ENCODE data around the gene APBA1. TPM values are rescaled to one million over a fixed set of nuclear protein-coding genes. Genes with fewer than 3 reads are reported as not detected.

APBA1 gene
- total RNA-seq, 2 donors from 2014 or later: 6.8 to 9.5 TPM

GRCh38 chr9:69658987-69659675, 13.0 kb downstream of the APBA1 start:
- H3K4me3 ChIP-seq: no peak overlapping the region
- no peaks in the 10 kb centered on the region for H3K27me3 ChIP-seq (replicated peaks; ENCODE audit: insufficient read depth)
- no peak for DNase-seq (ENCODE audit: low spot score)
- no peak for ATAC-seq (ENCODE audit: insufficient number of reproducible peaks, low FRiP score, low read depth)
- no peaks in the 10 kb centered on the region for H3K4me1 ChIP-seq (ENCODE audit: control insufficient read depth in 1 of 2, low read depth in 2 of 2)
- no peak overlapping the region for H3K27ac ChIP-seq
- no peaks in the 10 kb centered on the region for H3K9me3 ChIP-seq
- H3K36me3 ChIP-seq: no peaks in the 10 kb centered on the region
- no peak for TF ChIP-seq CTCF (IDR thresholded peaks at IDR 0.05)

GRCh38 chr9:69657269-69657668, 14.9 kb downstream of the APBA1 start:
- no peak for ATAC-seq (ENCODE audit: insufficient number of reproducible peaks, low FRiP score, low read depth)
- Histone ChIP-seq H3K36me3 (no peaks in the 10 kb centered on the region), H3K27ac (no peak overlapping the region)

GRCh38 chr9:69655065-69655464, 17.1 kb downstream of the APBA1 start:
- DNase-seq (ENCODE audit: low spot score) (no peak), ATAC-seq (ENCODE audit: insufficient number of reproducible peaks, low FRiP score, low read depth) (no peak)
- no peak overlapping the region for H3K4me3 ChIP-seq
- H3K4me1 ChIP-seq (ENCODE audit: control insufficient read depth in 1 of 2, low read depth in 2 of 2): no peaks in the 10 kb centered on the region
- no peaks in the 10 kb centered on the region for H3K36me3 ChIP-seq
- no peaks in the 10 kb centered on the region for H3K27me3 ChIP-seq (replicated peaks; ENCODE audit: insufficient read depth)
- no peak for TF ChIP-seq CTCF (IDR thresholded peaks at IDR 0.05)
- no peak overlapping the region for H3K27ac ChIP-seq
- H3K9me3 ChIP-seq: no peaks in the 10 kb centered on the region

More at GRCh38 chr9:69657269-69657668, 14.9 kb downstream of the APBA1 start:
- no peak for TF ChIP-seq CTCF (IDR thresholded peaks at IDR 0.05)
- H3K4me3 ChIP-seq: no peak overlapping the region
- H3K4me1 ChIP-seq (ENCODE audit: control insufficient read depth in 1 of 2, low read depth in 2 of 2): no peaks in the 10 kb centered on the region
- no peak for DNase-seq (ENCODE audit: low spot score)
- H3K9me3 ChIP-seq: no peaks in the 10 kb centered on the region
- no peaks in the 10 kb centered on the region for H3K27me3 ChIP-seq (replicated peaks; ENCODE audit: insufficient read depth)

- Histone ChIP-seq H3K36me3 (no peaks in the 10 kb centered on the region), H3K4me3 (no peak overlapping the region), H3K4me1 (ENCODE audit: control insufficient read depth in 1 of 2, low read depth in 2 of 2) (no peaks in the 10 kb centered on the region), H3K9me3 (no peaks in the 10 kb centered on the region), H3K27me3 (replicated peaks; ENCODE audit: insufficient read depth) (no peaks in the 10 kb centered on the region), H3K27ac (no peak overlapping the region)
- DNase-seq (ENCODE audit: low spot score) (no peak), ATAC-seq (ENCODE audit: insufficient number of reproducible peaks, low FRiP score, low read depth) (no peak)
- no peak for TF ChIP-seq CTCF (IDR thresholded peaks at IDR 0.05)
Observed at GRCh38 chr9:69653261-69653660, 18.9 kb downstream of the APBA1 start.

GRCh38 chr9:69649566-69650250, 22.5 kb downstream of the APBA1 start:
- H3K4me3 ChIP-seq: no peak overlapping the region
- no peaks in the 10 kb centered on the region for H3K36me3 ChIP-seq
- no peaks in the 10 kb centered on the region for H3K9me3 ChIP-seq
- TF ChIP-seq CTCF (IDR thresholded peaks at IDR 0.05): no peak
- ATAC-seq (ENCODE audit: insufficient number of reproducible peaks, low FRiP score, low read depth) (no peak), DNase-seq (ENCODE audit: low spot score) (no peak)
- no peaks in the 10 kb centered on the region for H3K27me3 ChIP-seq (replicated peaks; ENCODE audit: insufficient read depth)
- no peaks in the 10 kb centered on the region for H3K4me1 ChIP-seq (ENCODE audit: control insufficient read depth in 1 of 2, low read depth in 2 of 2)
- H3K27ac ChIP-seq: no peak overlapping the region
